Measurements from ENCODE around the gene COMT. TPM values are rescaled to one million over a fixed set of nuclear protein-coding genes. Genes with fewer than 3 reads are reported as not detected.
A peak's percentile ranks its signal among the peaks of the same experiment; 100 is the strongest.

The COMT gene
- total RNA-seq, 4 donors from 2014 or later: 58.5 to 103 (median 85.3) TPM

GRCh38 chr22:19965771-19966709, 24.5 kb downstream of the COMT start:
- intact Hi-C loops (cut with DNase I; ENCODE audit: low total_unique reads) (no loop called here), in situ Hi-C loops (cut with MboI; ENCODE audit: low pct_ligation_motif_present in 1 of 4, low pct_unique_long_range_greater_than_20kb in 1 of 4, low sequenced_read_pairs in 3 of 4) (loop anchor here in 1 of 4 donors (10.0 kb wide), 1 partner anchor 59 kb away; the partner anchor contains the start of gene TANGO2)
- Histone ChIP-seq H3K4me1 (peaks cover 6 to 26% (median 19%) of the 10 kb centered on the region in 4 donors), H3K36me3 (no peaks in the 10 kb centered on the region), H3K9me3 (no peaks in the 10 kb centered on the region), H3K4me3 (no peak overlapping the region), H3K27ac (no peak overlapping the region), H3K27me3 (no peaks in the 10 kb centered on the region)
- TF ChIP-seq, protein P1, sequence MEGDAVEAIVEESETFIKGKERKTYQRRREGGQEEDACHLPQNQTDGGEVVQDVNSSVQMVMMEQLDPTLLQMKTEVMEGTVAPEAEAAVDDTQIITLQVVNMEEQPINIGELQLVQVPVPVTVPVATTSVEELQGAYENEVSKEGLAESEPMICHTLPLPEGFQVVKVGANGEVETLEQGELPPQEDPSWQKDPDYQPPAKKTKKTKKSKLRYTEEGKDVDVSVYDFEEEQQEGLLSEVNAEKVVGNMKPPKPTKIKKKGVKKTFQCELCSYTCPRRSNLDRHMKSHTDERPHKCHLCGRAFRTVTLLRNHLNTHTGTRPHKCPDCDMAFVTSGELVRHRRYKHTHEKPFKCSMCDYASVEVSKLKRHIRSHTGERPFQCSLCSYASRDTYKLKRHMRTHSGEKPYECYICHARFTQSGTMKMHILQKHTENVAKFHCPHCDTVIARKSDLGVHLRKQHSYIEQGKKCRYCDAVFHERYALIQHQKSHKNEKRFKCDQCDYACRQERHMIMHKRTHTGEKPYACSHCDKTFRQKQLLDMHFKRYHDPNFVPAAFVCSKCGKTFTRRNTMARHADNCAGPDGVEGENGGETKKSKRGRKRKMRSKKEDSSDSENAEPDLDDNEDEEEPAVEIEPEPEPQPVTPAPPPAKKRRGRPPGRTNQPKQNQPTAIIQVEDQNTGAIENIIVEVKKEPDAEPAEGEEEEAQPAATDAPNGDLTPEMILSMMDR (IDR thresholded peaks at IDR 0.05): peak in 1 of 5 experiments; percentile 3
- no peak for TF ChIP-seq EP300 (IDR thresholded peaks at IDR 0.05; ENCODE audit: low read depth)
- 87% methylated on average over 10 of the region's 10 CpGs; no CpG with 5 or more reads in 1 of the 2 donors for WGBS, 2 donors (ENCODE audit: low coverage in 1 of 2)
- no peak for DNase-seq

- in situ Hi-C loops (cut with MboI; ENCODE audit: low pct_ligation_motif_present in 1 of 4, low pct_unique_long_range_greater_than_20kb in 1 of 4, low sequenced_read_pairs in 3 of 4) (loop anchor here in 1 of 4 donors (10.0 kb wide), 1 partner anchor 58 kb away; the partner anchor contains the start of gene TANGO2), intact Hi-C loops (cut with DNase I; ENCODE audit: low total_unique reads) (no loop called here)
- H3K4me3 ChIP-seq: no peak overlapping the region
- 73% methylated on average over 20 of the region's 20 CpGs; no CpG with 5 or more reads in 1 of the 2 donors for WGBS, 2 donors (ENCODE audit: low coverage in 1 of 2)
- DNase-seq: no peak
- no peaks in the 10 kb centered on the region for H3K27me3 ChIP-seq
- TF ChIP-seq, protein P1 (IDR thresholded peaks at IDR 0.05): no peak
- TF ChIP-seq POLR2AphosphoS5 (IDR thresholded peaks at IDR 0.05): no peak
- no peak for TF ChIP-seq EP300 (IDR thresholded peaks at IDR 0.05; ENCODE audit: low read depth)
- no peak for TF ChIP-seq POLR2A (IDR thresholded peaks at IDR 0.05)
- H3K4me1 ChIP-seq: peaks cover 6 to 19% (median 16%) of the 10 kb centered on the region in 4 donors
- no peak overlapping the region for H3K27ac ChIP-seq
- H3K36me3 ChIP-seq: no peaks in the 10 kb centered on the region
- H3K9me3 ChIP-seq: no peaks in the 10 kb centered on the region
These were observed 25.6 kb downstream of the COMT start for GRCh38 chr22:19966908-19967750.

DNA sequence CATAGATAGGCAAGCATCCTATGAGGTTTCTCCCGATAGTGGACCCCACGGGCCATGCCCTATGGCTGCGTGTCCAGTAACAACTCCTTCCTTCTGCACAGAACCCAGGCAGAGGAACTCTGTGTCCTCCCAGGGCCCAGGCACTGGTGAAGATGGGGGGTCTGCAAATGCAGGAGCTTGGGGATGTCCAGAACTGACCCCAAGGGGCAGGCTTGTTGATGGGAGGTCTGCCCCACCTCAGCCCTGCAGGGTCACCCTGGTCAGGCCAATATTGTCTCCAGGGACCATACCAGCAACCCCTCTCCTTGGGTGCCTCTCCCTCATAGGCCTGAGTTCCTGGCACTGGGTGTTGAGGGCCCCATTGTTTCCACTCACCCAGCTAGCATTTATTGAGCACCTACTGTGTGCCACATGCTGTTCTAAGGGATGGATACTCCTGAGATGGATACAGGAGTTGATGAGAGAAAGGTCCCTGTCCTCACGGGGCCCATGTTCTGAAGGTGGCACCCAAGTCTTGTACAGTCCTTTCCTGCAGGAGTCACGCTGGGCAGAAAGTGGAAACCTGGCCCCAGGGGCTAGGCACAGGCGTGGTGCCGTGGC, 26.4 kb downstream of the COMT start:
- Histone ChIP-seq H3K4me3 (no peak overlapping the region), H3K4me1 (peaks cover 0 to 11% (median 9%) of the 10 kb centered on the region in 4 donors)

More for the DNA sequence above, 26.4 kb downstream of the COMT start:
- Histone ChIP-seq H3K36me3 (no peaks in the 10 kb centered on the region), H3K9me3 (no peaks in the 10 kb centered on the region), H3K27ac (no peak overlapping the region), H3K27me3 (no peaks in the 10 kb centered on the region)
- in situ Hi-C loops (cut with MboI; ENCODE audit: low pct_ligation_motif_present in 1 of 4, low pct_unique_long_range_greater_than_20kb in 1 of 4, low sequenced_read_pairs in 3 of 4): loop anchor here in 1 of 4 donors (10.0 kb wide), 1 partner anchor 57 kb away; the partner anchor contains the start of gene TANGO2
- 87% methylated on average over 7 of the region's 7 CpGs; no CpG with 5 or more reads in 1 of the 2 donors for WGBS, 2 donors (ENCODE audit: low coverage in 1 of 2)
- TF ChIP-seq, protein P1 (IDR thresholded peaks at IDR 0.05): no peak
- TF ChIP-seq EP300 (IDR thresholded peaks at IDR 0.05; ENCODE audit: low read depth) (no peak), POLR2A (IDR thresholded peaks at IDR 0.05) (no peak), POLR2AphosphoS5 (IDR thresholded peaks at IDR 0.05) (no peak)
- no peak for DNase-seq
- intact Hi-C loops (cut with DNase I; ENCODE audit: low total_unique reads): no loop called here

Measured in transverse colon (tissue), 4 donors.